ENCODE results near the gene PICK1.
A peak's percentile ranks its signal among the peaks of the same experiment; 100 is the strongest.

The PICK1 gene

DNA sequence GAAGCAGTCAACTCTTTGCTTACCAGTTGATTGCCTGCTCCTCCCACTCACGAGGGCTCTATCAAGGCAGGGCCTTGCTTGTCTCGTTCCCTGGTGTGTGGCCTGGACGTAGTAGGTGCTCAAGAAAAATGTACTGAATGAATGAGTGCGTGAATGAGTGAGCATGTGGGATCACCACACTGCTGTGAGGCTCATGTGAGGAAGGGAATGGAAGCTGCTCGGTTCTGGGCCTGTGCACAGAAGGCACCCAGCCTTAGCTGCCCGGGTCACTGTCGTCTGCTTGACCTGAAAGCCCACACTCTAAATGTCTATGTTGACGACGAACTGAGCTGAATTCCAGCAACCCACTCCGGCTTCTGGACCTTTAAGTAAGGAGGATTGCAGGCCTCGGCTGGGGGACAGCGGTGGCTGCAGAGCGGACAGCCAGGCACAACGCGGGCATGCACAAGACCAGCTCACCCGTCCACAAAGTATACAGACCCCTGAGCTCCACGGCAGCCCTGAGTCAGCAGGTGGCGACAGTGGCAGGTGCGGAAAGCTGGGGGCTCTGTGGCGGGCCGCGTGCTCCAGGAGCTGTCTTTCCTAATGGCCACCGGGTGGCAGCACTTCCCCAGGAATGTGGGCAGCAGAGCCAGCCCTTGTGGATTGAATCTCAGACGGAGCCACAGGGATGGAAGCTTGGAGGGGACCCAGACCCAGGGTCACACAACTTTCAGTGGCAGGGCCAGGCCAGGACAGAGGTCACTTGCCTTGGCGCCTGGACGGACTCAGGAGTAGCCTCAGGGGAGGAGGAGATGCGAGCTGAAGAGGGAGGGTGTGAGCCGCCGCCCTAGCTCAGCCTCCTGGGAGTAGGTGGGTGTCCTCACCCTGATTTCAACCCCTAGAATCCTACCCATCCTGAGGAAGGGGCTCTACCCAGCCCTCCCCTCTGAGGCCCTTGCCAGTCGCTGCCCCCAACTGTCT, 5.0 kb upstream of the PICK1 start:
- TF ChIP-seq, protein P1, sequence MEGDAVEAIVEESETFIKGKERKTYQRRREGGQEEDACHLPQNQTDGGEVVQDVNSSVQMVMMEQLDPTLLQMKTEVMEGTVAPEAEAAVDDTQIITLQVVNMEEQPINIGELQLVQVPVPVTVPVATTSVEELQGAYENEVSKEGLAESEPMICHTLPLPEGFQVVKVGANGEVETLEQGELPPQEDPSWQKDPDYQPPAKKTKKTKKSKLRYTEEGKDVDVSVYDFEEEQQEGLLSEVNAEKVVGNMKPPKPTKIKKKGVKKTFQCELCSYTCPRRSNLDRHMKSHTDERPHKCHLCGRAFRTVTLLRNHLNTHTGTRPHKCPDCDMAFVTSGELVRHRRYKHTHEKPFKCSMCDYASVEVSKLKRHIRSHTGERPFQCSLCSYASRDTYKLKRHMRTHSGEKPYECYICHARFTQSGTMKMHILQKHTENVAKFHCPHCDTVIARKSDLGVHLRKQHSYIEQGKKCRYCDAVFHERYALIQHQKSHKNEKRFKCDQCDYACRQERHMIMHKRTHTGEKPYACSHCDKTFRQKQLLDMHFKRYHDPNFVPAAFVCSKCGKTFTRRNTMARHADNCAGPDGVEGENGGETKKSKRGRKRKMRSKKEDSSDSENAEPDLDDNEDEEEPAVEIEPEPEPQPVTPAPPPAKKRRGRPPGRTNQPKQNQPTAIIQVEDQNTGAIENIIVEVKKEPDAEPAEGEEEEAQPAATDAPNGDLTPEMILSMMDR (IDR thresholded peaks at IDR 0.05; ENCODE audit: low read depth, low read length, missing control alignments), result peak; percentile 80
- peak; percentile 35 for DNase-seq (ENCODE audit: extremely low read depth, low read depth)
- no peak overlapping the region for H3K4me3 ChIP-seq (replicated peaks; ENCODE audit: low read depth, low read length)

DNA sequence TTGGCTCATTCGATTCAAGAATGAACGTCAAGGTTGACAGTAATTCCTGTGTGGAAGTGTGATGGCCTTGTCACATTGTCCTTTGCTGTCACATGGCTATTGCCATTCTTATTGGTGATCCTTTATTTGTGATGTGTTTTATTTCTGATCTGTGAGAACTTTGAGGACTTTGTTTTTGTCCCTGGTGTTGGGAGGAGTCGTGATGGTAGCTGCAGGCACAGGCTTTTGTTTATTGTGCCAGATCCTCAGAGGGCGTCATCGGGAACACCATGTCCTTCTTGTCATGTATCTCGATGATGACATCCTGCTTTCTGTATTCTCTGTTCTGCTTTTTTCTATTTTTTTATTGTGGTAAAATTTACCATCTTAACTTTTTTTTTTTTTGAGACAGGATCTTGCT, 5.6 kb downstream of the PICK1 start:
- TF ChIP-seq, protein P1 (IDR thresholded peaks at IDR 0.05; ENCODE audit: low read depth, low read length, missing control alignments), result no peak
- H3K4me3 ChIP-seq (replicated peaks; ENCODE audit: low read depth, low read length), result no peak overlapping the region
- no peak for DNase-seq (ENCODE audit: extremely low read depth, low read depth)

DNA sequence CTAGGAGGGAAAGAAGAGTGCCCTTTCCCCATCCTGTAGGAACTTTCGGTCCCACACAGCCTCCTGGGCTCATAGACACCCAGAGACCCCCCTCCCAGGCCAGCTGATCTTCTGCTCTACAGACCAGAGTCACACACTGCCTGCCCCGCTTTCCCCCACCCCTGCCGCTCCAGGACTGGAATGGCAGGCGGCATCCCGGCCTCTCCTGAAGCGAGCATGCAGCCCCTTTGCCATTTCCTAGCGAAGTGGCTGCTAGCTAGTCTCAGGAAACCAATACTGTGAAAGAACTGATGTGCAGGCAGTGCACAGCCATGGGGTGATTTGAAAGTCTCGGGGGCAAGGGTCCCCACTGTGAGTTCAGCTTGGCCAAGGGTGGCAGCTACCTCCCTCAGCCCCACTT, 8.3 kb downstream of the PICK1 start:
- TF ChIP-seq, protein P1 (IDR thresholded peaks at IDR 0.05; ENCODE audit: low read depth, low read length, missing control alignments), result no peak
- DNase-seq (ENCODE audit: extremely low read depth, low read depth), result no peak
- no peak overlapping the region for H3K4me3 ChIP-seq (replicated peaks; ENCODE audit: low read depth, low read length)

DNA sequence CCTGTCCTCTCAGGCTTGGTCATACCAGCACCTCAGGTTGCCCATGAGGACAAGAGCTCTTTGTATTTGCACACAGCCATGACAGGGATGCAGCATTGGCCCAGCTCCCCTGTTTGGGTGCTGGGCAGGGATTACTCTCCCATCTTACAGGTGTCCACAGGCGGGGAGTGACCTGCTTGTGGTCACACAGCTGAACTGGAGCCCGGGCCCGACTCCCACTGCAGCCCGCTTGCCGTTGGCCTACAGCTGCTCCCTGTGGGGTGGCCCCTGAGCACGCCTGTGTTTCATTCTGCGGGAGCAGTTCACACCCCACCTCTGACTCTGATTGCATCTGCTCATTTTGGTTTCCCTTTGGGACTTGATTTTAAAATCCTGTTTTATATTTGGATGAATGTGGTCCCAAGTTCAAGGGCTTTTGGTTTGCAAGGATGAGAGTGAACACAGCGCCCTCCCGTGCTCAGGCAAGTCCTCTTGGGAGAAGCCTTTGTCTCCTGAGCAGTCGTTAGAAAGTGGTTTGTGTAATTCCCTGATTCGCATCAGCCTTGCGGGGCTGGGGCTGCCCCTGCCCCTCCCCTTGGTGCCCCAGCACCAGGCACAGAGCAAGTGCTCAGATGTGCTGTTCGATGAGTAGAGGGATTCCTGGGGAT, 9.3 kb downstream of the PICK1 start:
- DNase-seq (ENCODE audit: extremely low read depth, low read depth), result no peak
- TF ChIP-seq, protein P1 (IDR thresholded peaks at IDR 0.05; ENCODE audit: low read depth, low read length, missing control alignments), result no peak

DNA sequence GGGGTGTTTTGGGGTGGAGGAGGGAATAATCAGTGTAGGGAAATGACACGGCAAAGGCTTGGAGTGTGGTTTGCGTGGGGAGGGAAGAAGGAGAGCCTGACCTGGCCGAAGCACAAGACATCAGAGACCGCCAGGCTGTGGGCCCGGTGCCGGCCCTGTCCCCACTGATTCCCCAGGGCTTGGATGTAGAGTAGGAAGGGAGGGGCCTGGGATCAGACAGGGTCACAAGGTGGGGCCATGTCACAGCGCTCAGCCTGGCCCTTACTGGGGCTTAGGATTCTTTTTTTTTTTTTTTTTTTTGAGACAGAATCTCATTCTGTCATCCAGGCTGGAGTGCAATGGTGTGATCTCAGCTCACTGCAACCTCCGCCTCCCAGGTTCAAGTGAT, 9.8 kb downstream of the PICK1 start:
- no peak for DNase-seq (ENCODE audit: extremely low read depth, low read depth)
- TF ChIP-seq, protein P1 (IDR thresholded peaks at IDR 0.05; ENCODE audit: low read depth, low read length, missing control alignments), result no peak
- no peak overlapping the region for H3K4me3 ChIP-seq (replicated peaks; ENCODE audit: low read depth, low read length)

More for the DNA sequence above, 9.3 kb downstream of the PICK1 start:
- no peak overlapping the region for H3K4me3 ChIP-seq (replicated peaks; ENCODE audit: low read depth, low read length)

DNA sequence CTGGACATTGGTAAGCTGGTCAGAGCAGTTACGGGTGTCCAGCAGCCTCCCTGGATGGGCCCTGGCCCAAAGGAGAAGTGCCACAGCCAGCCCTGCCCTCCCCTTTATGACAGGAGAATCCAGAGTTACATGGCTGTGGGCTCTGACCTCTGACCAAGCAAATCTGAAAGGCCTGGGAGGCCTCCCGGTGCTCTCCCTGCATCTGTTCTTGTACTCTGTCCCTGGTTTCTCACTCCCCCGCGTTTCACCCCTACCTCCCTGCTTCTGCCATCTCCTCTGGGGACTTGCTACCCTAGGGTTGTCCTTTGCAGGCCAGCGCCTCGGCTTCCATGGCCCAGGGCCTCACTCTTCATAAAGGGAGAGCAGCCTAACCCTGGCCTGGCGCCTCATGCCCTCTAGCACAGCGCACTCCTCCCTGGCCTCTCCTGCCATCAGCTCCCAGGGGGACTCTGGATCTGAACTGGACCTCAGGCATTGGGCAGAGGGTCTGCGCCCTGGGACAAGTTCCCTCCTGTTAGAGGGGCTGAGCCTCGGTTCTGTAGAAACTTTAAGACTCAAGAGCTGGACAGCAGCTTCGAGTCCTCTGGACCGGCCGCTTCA, 10.7 kb downstream of the PICK1 start:
- TF ChIP-seq, protein P1 (IDR thresholded peaks at IDR 0.05; ENCODE audit: low read depth, low read length, missing control alignments), result no peak
- H3K4me3 ChIP-seq (replicated peaks; ENCODE audit: low read depth, low read length), result no peak overlapping the region
- DNase-seq (ENCODE audit: extremely low read depth, low read depth), result no peak
